Activated CD8-positive, alpha-beta T cell treated with anti-CD3 and anti-CD28 coated beads for 36 hours (primary cell): Measurements from ENCODE around the gene ANKS4B. TPM values are rescaled to one million over a fixed set of nuclear protein-coding genes. Genes with fewer than 3 reads are reported as not detected.
"Not testable (repeated sequence)": the region's sequence is repeated elsewhere in the genome, so short reads cannot be mapped to it uniquely, and the experiment has no call there.

Experiments
- ATAC-seq: fragments of 200-7000 bp; cut with Tn5 transposase; one replicate; pipeline ENCODE4 v1.10.0; 2021; ENCODE audit warnings: mild to moderate bottlenecking, moderate library complexity
- CTCF ChIA-PET: fragments of 350-600 bp; sonication (Branson Sonifier 250); formaldehyde crosslinking; loops from one replicate; lab custom pipeline; 2021; ENCODE audit warnings: antibody characterized with exemption; lab: Charles Lee
- POLR2A ChIA-PET: fragments of 350-600 bp; sonication (Branson Sonifier 250); formaldehyde crosslinking; loops from one replicate; lab custom pipeline; 2021; ENCODE audit warnings: antibody characterized with exemption; lab: Charles Lee
- DNase-seq: peaks from one replicate; pipeline ENCODE4 v3.0.0-alpha.2; 2020
- H3K27ac Mint-ChIP-seq: one replicate; pipeline ENCODE4 v1.8.0; 2021; ENCODE audit warnings: mild to moderate bottlenecking, mixed read lengths
- H3K27me3 Mint-ChIP-seq: one replicate; pipeline ENCODE4 v1.8.0; 2021; ENCODE audit warnings: mixed read lengths
- H3K36me3 Mint-ChIP-seq: one replicate; pipeline ENCODE4 v1.8.0; 2021; ENCODE audit warnings: low read depth, mixed read lengths
- H3K4me1 Mint-ChIP-seq: one replicate; pipeline ENCODE4 v1.8.0; 2021; ENCODE audit warnings: low read depth, mixed read lengths
- H3K4me3 Mint-ChIP-seq: one replicate; pipeline ENCODE4 v1.8.0; 2021; ENCODE audit warnings: mild to moderate bottlenecking, moderate library complexity, mixed read lengths
- H3K9me3 Mint-ChIP-seq: one replicate; pipeline ENCODE4 v1.8.0; 2021; ENCODE audit warnings: mixed read lengths
- intact Hi-C: fragments of 100-400 bp; cut with micrococcal nuclease; formaldehyde crosslinking; loops from one replicate; pipeline ENCODE4 v1.10.0; 2022
- total RNA-seq, 2 experiments: library from RNA; stranded (reverse); gene quantifications; one replicate each; pipeline ENCODE4 v1.2.3, GENCODE V29; 2021
- TF ChIP-seq, protein P1 (sequence below): fragments of 200-600 bp; IDR thresholded peaks from one replicate; pipeline ENCODE4 v1.8.0; 2022; ENCODE audit warnings: antibody characterized with exemption, mild to moderate bottlenecking

The ANKS4B gene
- total RNA-seq, 2 experiments from 2014 or later: not detected

DNA sequence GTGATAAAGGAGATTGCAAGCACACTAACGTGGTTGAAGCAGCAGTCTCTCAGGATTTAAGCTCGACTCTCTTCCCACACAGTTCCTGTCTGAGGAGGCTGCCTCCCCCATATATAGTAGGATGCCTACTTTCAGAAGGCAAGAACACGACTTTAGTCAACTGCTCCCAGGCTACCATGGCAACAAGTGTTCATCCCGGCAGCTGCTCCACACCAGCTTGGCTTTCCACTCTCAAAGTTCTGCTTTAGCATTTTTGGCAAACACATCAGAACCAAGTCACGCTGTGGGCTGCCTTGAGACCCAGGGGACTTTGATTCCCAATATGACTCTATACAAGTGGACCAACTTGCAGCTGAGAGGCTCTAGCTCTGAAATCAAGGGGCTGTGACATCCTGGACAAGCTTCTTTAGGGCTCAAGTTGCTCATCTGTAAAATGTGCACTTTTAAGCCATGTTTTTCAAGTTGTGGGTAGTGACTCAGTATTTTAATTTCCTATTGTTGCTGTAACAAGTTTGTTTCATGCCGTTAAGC, 38.7 kb upstream of the ANKS4B start:
- Mint-ChIP-seq H3K4me3 (no peak overlapping the region), H3K9me3 (peaks cover 4% of the 10 kb centered on the region), H3K36me3 (no peaks in the 10 kb centered on the region), H3K27me3 (peaks cover 29% of the 10 kb centered on the region), H3K27ac (no peak overlapping the region), H3K4me1 (peaks cover 6% of the 10 kb centered on the region)
- ChIA-PET POLR2A (interaction anchor here (0.8 kb wide), 1 partner anchor 111 kb away, joined by 3 read pairs; no protein-coding TSS in a partner anchor), CTCF (no interaction called here)
- TF ChIP-seq, protein P1, sequence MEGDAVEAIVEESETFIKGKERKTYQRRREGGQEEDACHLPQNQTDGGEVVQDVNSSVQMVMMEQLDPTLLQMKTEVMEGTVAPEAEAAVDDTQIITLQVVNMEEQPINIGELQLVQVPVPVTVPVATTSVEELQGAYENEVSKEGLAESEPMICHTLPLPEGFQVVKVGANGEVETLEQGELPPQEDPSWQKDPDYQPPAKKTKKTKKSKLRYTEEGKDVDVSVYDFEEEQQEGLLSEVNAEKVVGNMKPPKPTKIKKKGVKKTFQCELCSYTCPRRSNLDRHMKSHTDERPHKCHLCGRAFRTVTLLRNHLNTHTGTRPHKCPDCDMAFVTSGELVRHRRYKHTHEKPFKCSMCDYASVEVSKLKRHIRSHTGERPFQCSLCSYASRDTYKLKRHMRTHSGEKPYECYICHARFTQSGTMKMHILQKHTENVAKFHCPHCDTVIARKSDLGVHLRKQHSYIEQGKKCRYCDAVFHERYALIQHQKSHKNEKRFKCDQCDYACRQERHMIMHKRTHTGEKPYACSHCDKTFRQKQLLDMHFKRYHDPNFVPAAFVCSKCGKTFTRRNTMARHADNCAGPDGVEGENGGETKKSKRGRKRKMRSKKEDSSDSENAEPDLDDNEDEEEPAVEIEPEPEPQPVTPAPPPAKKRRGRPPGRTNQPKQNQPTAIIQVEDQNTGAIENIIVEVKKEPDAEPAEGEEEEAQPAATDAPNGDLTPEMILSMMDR: no peak
- ATAC-seq: no peak
- intact Hi-C loops: no loop called here
- DNase-seq: no peak

DNA sequence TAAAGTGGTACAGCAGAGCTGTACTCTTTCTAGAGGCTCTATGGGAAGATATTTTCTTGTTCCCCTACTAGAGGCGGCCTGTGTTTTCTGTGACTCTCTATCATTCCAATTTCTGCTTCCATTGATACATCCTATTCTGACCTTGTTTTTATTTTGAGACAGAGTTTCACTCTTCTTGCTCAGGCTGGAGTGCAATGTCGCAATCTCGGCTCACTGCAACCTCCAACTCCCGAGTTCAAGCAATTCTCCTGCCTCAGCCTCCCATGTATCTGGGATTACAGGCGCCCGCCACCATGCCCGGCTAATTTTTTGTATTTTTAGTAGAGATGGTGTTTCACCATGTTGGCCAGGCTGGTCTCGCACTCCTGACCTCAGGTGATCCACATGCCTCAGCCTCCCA, 38.2 kb upstream of the ANKS4B start:
- CTCF ChIA-PET, DNase-seq, ATAC-seq, H3K4me1 Mint-ChIP-seq, intact Hi-C loops, H3K4me3 Mint-ChIP-seq, POLR2A ChIA-PET, H3K36me3 Mint-ChIP-seq, H3K27ac Mint-ChIP-seq, H3K9me3 Mint-ChIP-seq: not testable (repeated sequence)
- peaks cover 27% of the 10 kb centered on the region for H3K27me3 Mint-ChIP-seq

DNA sequence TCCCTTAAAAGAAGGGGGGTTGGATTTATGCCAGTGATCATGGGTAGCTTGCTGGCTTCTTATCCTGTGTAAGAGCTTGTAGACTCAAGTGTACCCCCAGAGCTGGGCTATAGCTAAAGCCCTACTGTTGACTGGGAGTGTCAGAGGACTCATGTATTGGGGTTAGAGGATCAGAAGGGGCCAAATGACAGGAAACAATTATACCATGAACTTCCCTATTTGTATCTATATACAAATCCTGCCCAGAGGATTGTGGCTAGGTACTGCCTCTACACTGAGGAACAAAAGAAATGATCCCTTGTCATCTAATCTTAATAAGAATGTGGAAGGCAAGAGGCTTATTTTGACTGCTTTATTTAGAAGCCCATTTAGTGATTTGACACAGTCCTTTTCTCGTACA, 36.4 kb upstream of the ANKS4B start:
- no peaks in the 10 kb centered on the region for H3K36me3 Mint-ChIP-seq
- peaks cover 35% of the 10 kb centered on the region for H3K27me3 Mint-ChIP-seq
- no peak overlapping the region for H3K4me3 Mint-ChIP-seq
- peaks cover 6% of the 10 kb centered on the region for H3K4me1 Mint-ChIP-seq
- ChIA-PET POLR2A (no interaction called here), CTCF (no interaction called here)
- ATAC-seq (no peak), DNase-seq (no peak)
- TF ChIP-seq, protein P1: no peak
- intact Hi-C loops: no loop called here
- H3K9me3 Mint-ChIP-seq: no peaks in the 10 kb centered on the region
- no peak overlapping the region for H3K27ac Mint-ChIP-seq

DNA sequence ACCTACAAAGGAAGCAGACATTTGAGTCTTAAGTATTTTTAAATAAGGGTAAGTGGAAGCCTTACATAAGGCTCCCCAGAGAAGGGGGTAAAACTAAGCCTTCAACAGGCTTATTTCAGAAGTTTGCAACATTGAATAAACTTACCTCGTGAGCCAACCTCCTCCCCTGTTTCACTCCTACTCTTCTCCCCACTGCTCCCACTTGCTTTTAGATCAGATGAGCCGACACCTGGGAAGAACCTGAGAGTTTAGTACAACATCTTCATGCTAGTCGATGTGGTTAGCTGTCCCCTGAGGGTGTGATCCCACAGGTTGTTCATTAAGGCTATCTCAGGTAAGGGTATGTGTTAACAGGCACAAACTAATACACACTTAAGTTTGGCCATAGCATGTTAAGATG, 35.9 kb upstream of the ANKS4B start:
- DNase-seq (no peak), ATAC-seq (no peak)
- CTCF ChIA-PET: no interaction called here
- H3K9me3 Mint-ChIP-seq: no peaks in the 10 kb centered on the region
- H3K4me1 Mint-ChIP-seq: peaks cover 6% of the 10 kb centered on the region
- H3K27me3 Mint-ChIP-seq: peaks cover 39% of the 10 kb centered on the region
- no peak overlapping the region for H3K27ac Mint-ChIP-seq
- H3K36me3 Mint-ChIP-seq: no peaks in the 10 kb centered on the region
- intact Hi-C loops: no loop called here
- TF ChIP-seq, protein P1: no peak
- H3K4me3 Mint-ChIP-seq: no peak overlapping the region
- POLR2A ChIA-PET: no interaction called here

DNA sequence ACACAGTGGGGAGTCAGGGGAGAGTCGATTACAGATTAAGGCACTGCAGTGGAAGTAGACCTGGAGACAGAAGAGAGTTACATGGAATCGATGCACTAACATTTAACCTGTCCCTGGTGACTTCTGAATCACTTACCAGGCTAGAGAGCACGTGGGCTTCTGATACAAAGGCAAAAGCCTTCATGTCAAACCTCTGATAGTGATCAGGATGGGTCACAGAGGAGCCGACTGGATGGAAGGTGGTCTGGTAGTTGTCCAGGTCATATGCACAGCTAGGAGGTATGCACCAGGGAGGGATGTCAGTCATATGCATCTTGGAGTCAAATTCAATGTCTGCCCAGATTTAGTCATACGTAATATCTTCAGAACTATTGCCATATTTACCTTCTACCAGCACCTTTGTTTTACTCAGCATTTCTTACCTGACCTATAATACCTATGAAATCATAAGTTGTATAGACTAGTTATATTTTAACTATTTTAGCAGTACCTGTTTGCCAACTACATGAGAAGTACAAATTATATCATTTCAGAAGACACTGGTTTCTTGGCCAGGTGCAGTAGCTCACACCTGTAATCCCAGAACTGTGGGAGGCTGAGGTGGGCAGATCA, 33.8 kb upstream of the ANKS4B start:
- Mint-ChIP-seq H3K27me3 (peaks cover 32% of the 10 kb centered on the region), H3K4me3 (no peak overlapping the region), H3K36me3 (no peaks in the 10 kb centered on the region), H3K27ac (no peak overlapping the region), H3K9me3 (no peaks in the 10 kb centered on the region), H3K4me1 (peaks cover 4% of the 10 kb centered on the region)
- intact Hi-C loops: no loop called here
- POLR2A ChIA-PET: no interaction called here
- ATAC-seq: no peak
- no peak for DNase-seq
- CTCF ChIA-PET: interaction anchor here (2.1 kb wide), 1 partner anchor 11 kb away, joined by 11 read pairs; no protein-coding TSS in a partner anchor
- TF ChIP-seq, protein P1: no peak
